Ishikawa (cell line): ENCODE measurements around the gene GRID1.

Experiments
- CEBPB ChIP-seq: IDR thresholded peaks from 2 replicates; pipeline ENCODE4 v1.6.1; 2012
- EGR1 ChIP-seq: IDR thresholded peaks from 2 replicates; pipeline ENCODE4 v1.6.1; 2012
- EP300 ChIP-seq: IDR thresholded peaks from 2 replicates; pipeline ENCODE4 v1.6.1; 2012; ENCODE audit warnings: borderline replicate concordance
- TAF1 ChIP-seq: IDR thresholded peaks from 2 replicates; pipeline ENCODE4 v1.6.1; 2012; ENCODE audit warnings: low read depth, mild to moderate bottlenecking
- TCF12 ChIP-seq: IDR thresholded peaks from 2 replicates; pipeline ENCODE4 v1.6.1; 2012; ENCODE audit warnings: low read depth
- YY1 ChIP-seq: IDR thresholded peaks from 2 replicates; pipeline ENCODE4 v1.6.1; 2012; ENCODE audit warnings: low read depth
- TF ChIP-seq, protein P1 (sequence below): IDR thresholded peaks from 2 replicates; pipeline ENCODE4 v1.6.1; 2012

DNA sequence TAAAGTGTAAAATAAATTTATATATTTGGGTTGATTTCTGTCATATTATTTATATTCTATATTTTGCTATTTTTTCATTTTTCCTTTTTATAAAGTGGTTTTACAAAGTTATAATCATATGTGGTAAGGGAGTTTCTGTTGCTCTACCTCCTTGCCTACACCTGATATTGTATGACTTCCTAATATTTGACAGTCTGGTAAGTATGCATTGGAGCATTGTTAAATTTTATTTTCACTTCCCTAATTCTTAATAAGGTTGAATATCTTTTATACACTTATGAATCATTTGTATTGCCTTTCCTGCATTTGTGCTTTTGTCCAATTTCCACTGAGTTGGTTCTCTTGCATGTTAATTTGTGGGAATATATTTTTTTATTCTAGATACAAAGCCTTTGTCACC lies 492.4 kb downstream of the GRID1 start:
- no peak for TF ChIP-seq CEBPB
- TF ChIP-seq YY1, result no peak
- no peak for TF ChIP-seq TAF1
- TF ChIP-seq TCF12, result no peak
- no peak for TF ChIP-seq EGR1
- TF ChIP-seq EP300, result no peak
- TF ChIP-seq, protein P1, sequence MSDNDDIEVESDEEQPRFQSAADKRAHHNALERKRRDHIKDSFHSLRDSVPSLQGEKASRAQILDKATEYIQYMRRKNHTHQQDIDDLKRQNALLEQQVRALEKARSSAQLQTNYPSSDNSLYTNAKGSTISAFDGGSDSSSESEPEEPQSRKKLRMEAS, result no peak
